ENCODE data around the gene COL25A1. TPM values are rescaled to one million over a fixed set of nuclear protein-coding genes. Genes with fewer than 3 reads are reported as not detected.
A peak's percentile ranks its signal among the peaks of the same experiment; 100 is the strongest.

COL25A1 gene
- total RNA-seq, 6 donors from 2014 or later: 0.15 to 0.79 (median 0.27) TPM; not detected in 2

DNA sequence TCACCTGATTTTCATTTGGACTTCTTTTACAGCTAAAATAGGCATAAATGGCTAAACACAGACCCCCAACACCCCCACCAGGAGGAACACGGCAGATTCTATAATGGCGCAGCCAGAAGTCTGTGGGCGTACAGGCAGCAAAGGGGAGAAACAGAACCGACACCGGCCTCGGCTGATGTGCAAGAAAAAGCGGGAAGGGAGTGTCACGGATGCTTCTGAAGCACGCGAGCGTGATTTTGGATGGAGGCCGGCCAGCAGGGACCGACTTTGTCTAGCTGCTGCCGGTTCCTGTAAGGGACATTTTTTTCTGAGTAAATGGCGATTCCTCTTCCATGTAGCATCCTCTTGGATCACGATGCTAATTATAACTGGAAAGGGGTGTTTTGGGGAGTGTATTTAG, 514.7 kb downstream of the COL25A1 start:
- no peak for TF ChIP-seq POLR2A (IDR thresholded peaks at IDR 0.05)
- TF ChIP-seq POLR2AphosphoS5 (IDR thresholded peaks at IDR 0.05): no peak
- TF ChIP-seq, protein P1, sequence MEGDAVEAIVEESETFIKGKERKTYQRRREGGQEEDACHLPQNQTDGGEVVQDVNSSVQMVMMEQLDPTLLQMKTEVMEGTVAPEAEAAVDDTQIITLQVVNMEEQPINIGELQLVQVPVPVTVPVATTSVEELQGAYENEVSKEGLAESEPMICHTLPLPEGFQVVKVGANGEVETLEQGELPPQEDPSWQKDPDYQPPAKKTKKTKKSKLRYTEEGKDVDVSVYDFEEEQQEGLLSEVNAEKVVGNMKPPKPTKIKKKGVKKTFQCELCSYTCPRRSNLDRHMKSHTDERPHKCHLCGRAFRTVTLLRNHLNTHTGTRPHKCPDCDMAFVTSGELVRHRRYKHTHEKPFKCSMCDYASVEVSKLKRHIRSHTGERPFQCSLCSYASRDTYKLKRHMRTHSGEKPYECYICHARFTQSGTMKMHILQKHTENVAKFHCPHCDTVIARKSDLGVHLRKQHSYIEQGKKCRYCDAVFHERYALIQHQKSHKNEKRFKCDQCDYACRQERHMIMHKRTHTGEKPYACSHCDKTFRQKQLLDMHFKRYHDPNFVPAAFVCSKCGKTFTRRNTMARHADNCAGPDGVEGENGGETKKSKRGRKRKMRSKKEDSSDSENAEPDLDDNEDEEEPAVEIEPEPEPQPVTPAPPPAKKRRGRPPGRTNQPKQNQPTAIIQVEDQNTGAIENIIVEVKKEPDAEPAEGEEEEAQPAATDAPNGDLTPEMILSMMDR (IDR thresholded peaks at IDR 0.05): no peak
- TF ChIP-seq EP300 (IDR thresholded peaks at IDR 0.05): no peak

DNA sequence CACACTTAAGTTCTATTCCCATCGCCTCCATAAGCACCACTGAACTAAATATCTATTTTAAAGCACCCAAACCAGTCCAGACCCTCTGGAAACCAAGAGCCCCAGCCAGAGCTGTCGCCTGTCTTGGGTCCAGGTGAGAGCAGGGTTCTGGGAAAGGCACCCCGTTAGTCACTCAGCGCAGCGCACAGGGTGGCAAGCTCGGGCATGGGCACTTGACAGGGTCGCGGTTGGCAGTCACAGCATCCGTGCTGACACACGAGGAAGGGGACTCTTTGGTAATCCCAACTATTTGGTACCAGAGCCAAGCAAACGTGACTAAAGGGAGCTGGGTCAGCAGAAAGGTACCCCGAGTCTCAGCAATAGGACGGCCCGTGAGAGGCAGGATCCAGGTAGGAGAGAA, 515.4 kb downstream of the COL25A1 start:
- DNase-seq (peak in 1 of 2 donors; percentile 42), ATAC-seq (ENCODE audit: low FRiP score in 2 of 2) (no peak)
- no peaks in the 10 kb centered on the region for H3K36me3 ChIP-seq
- no peak overlapping the region for H3K27ac ChIP-seq
- H3K9me3 ChIP-seq: no peaks in the 10 kb centered on the region
- no peaks in the 10 kb centered on the region for H3K27me3 ChIP-seq
- TF ChIP-seq, protein P1 (IDR thresholded peaks at IDR 0.05): no peak
- TF ChIP-seq POLR2AphosphoS5 (IDR thresholded peaks at IDR 0.05) (no peak), EP300 (IDR thresholded peaks at IDR 0.05) (no peak), POLR2A (IDR thresholded peaks at IDR 0.05) (no peak)
- 89 to 92% methylated on average over 6 to 14 of the region's 14 CpGs for WGBS, 2 donors
- no peaks in the 10 kb centered on the region for H3K4me1 ChIP-seq
- no peak overlapping the region for H3K4me3 ChIP-seq

More for the DNA sequence above, 514.7 kb downstream of the COL25A1 start:
- no peak overlapping the region for H3K27ac ChIP-seq
- H3K27me3 ChIP-seq: no peaks in the 10 kb centered on the region
- no peaks in the 10 kb centered on the region for H3K36me3 ChIP-seq
- no peak for ATAC-seq (ENCODE audit: low FRiP score in 2 of 2)
- no peak overlapping the region for H3K4me3 ChIP-seq
- no peaks in the 10 kb centered on the region for H3K9me3 ChIP-seq
- no peak for DNase-seq
- WGBS, 2 donors: 92 to 95% methylated on average over 16 of the region's 16 CpGs
- no peaks in the 10 kb centered on the region for H3K4me1 ChIP-seq

DNA sequence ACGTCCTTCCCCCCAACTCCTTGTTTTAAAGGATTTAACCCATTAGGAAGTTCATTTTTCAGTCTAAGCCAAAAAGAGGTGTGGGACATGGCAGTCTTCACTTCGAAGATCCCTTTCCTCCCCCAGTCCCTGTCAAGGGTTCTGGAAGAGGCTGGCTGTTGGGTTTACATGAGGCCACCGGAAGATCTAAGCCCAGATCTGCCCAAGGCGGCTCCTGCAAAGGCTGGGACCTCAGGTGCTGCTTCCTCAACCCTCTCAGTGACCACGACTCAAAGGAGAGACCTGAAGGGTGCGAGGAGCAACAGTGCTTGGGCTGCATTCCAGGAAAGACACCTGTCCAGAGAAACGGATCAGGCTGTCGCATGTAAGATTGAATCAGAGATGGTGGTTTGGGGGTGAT, 516.1 kb downstream of the COL25A1 start:
- Histone ChIP-seq H3K9me3 (no peaks in the 10 kb centered on the region), H3K36me3 (no peaks in the 10 kb centered on the region), H3K4me1 (no peaks in the 10 kb centered on the region), H3K4me3 (no peak overlapping the region), H3K27me3 (no peaks in the 10 kb centered on the region), H3K27ac (no peak overlapping the region)
- WGBS, 2 donors: 77 to 81% methylated on average over 7 to 8 of the region's 8 CpGs
- ATAC-seq (ENCODE audit: low FRiP score in 2 of 2): no peak
- no peak for DNase-seq
- TF ChIP-seq POLR2A (IDR thresholded peaks at IDR 0.05) (no peak), POLR2AphosphoS5 (IDR thresholded peaks at IDR 0.05) (no peak), EP300 (IDR thresholded peaks at IDR 0.05) (no peak)
- TF ChIP-seq, protein P1 (IDR thresholded peaks at IDR 0.05): no peak

DNA sequence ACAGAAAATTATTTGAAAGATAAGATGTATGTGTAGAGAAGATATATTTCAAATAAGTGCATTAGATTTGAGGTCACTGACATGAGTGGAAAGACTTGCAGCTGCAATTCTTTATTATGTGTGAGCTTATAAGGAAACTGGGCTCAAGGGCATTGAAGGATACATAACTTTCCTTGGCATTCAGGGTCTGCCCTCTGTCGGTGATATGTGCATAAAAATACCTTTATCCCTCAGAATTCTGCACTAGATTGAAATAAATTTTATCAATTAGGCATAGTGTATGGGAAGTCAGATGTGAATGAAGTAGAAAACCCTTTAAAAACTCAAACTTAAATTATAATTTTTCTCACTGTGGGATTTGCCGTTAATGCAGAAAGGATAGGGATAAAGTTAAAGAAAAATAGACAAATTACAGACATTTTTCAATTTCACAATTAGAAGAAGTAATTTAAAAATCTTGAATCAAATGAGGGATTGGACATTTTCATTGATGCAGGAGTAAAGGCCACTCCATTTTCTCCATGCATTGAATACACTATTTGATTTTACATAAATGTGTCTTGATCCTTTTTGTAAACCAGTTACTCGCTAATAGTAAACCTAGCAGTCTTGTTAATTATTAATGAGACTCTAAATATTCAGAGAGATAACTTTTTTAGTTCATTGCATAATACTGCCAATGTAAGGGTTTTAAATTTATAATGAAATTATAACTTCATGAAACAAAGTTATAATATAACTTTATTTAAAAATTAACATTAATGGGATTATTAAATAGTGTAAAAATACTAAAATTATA, 518.6 kb downstream of the COL25A1 start:
- Histone ChIP-seq H3K27ac (no peak overlapping the region), H3K27me3 (no peaks in the 10 kb centered on the region), H3K36me3 (no peaks in the 10 kb centered on the region), H3K4me1 (no peaks in the 10 kb centered on the region), H3K4me3 (no peak overlapping the region), H3K9me3 (no peaks in the 10 kb centered on the region)
- ATAC-seq (ENCODE audit: low FRiP score in 2 of 2) (no peak), DNase-seq (no peak)
- 61 to 66% methylated on average over 3 of the region's 3 CpGs for WGBS, 2 donors
- TF ChIP-seq POLR2AphosphoS5 (IDR thresholded peaks at IDR 0.05) (no peak), EP300 (IDR thresholded peaks at IDR 0.05) (no peak), POLR2A (IDR thresholded peaks at IDR 0.05) (no peak)
- TF ChIP-seq, protein P1 (IDR thresholded peaks at IDR 0.05): no peak

DNA sequence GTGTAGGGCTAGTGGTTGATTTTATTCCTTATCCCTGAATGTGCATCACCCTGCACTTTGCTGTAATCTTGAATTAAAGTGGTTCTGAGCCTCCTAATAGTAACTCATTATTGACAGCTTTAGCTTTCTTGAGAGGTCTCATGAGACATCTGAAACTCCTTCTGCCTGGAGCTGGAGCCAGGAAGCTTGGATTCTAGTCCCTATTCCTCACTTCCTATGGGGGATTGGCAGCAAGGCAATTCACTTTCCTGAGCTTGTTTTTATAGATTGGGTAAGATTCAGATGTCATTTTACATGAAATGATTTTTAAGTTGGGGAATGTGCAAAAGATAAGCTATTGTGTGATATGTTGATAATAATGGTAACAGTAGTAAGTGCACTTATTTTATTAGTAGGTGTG, 522.5 kb downstream of the COL25A1 start:
- Histone ChIP-seq H3K4me3 (no peak overlapping the region), H3K27ac (no peak overlapping the region), H3K4me1 (no peaks in the 10 kb centered on the region), H3K9me3 (no peaks in the 10 kb centered on the region), H3K36me3 (no peaks in the 10 kb centered on the region), H3K27me3 (no peaks in the 10 kb centered on the region)
- ATAC-seq (ENCODE audit: low FRiP score in 2 of 2) (no peak), DNase-seq (no peak)
- no peak for TF ChIP-seq EP300 (IDR thresholded peaks at IDR 0.05)
- TF ChIP-seq, protein P1 (IDR thresholded peaks at IDR 0.05): no peak
- TF ChIP-seq POLR2AphosphoS5 (IDR thresholded peaks at IDR 0.05): no peak
- TF ChIP-seq POLR2A (IDR thresholded peaks at IDR 0.05): no peak

All from upper lobe of left lung (tissue), 6 donors.